ENCODE results near the gene TCF23.
"Not testable (repeated sequence)": the region's sequence is repeated elsewhere in the genome, so short reads cannot be mapped to it uniquely, and the experiment has no call there.

The TCF23 gene

DNA sequence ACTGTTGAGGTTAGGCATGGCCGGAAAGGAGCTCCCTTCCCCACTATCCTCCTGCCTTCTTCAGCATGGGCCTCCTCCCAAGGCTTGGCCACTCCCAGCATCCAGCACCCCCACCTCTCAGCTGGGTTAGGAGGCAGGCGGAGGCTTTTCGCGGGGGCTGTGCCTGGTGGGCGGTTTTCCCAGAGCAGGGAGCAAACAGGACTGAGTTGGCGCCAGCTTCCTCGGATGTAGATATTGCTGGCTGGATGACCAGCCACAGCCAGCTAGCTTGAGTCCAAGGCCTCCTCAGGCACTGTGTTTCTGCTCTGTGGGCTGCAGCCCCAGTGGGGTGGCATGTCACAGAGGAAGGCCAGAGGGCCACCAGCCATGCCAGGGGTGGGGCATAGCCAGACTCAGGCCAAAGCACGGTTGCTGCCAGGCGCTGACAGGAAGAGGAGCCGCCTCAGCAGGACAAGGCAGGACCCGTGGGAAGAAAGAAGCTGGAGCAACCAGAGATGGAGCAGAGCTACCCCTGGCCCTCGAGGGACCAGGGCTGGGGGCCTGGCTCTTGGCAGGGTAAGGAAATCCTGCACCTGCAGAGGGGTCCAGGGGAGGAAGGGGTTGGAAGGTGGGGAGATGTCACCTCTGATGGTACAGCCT lies at the start of gene TCF23:
Gene TCF23, plus strand, starts transcription at position 204 of the 639 bp plus-strand sequence. Its CDS starts 130 bp downstream, at position 334.
- no peak for DNase-seq (ENCODE audit: low read depth)

DNA sequence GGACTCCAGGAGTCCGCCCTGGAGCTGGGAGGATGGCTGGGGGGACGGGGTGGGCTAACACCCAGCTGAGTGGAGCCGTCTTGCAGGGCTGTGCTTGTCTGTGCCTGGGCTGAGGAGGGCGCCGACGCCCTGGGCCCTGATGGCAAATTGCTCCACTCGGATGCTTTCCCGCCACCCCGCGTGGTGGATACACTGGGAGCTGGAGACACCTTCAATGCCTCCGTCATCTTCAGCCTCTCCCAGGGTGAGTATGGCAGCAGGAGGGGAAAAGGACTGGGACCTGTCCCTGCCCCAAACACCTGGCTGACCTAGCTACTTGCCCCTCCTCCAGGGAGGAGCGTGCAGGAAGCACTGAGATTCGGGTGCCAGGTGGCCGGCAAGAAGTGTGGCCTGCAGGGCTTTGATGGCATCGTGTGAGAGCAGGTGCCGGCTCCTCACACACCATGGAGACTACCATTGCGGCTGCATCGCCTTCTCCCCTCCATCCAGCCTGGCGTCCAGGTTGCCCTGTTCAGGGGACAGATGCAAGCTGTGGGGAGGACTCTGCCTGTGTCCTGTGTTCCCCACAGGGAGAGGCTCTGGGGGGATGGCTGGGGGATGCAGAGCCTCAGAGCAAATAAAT lies 49.4 kb upstream of the TCF23 start:
- DNase-seq (ENCODE audit: low read depth), result no peak

DNA sequence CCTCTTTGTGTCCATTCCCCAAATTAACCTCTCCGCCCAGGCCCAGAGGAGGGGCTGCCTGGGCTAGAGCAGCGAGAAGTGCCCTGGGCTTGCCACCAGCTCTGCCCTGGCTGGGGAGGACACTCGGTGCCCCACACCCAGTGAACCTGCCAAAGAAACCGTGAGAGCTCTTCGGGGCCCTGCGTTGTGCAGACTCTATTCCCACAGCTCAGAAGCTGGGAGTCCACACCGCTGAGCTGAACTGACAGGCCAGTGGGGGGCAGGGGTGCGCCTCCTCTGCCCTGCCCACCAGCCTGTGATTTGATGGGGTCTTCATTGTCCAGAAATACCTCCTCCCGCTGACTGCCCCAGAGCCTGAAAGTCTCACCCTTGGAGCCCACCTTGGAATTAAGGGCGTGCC lies 48.8 kb upstream of the TCF23 start:
- no peak for DNase-seq (ENCODE audit: low read depth)

DNA sequence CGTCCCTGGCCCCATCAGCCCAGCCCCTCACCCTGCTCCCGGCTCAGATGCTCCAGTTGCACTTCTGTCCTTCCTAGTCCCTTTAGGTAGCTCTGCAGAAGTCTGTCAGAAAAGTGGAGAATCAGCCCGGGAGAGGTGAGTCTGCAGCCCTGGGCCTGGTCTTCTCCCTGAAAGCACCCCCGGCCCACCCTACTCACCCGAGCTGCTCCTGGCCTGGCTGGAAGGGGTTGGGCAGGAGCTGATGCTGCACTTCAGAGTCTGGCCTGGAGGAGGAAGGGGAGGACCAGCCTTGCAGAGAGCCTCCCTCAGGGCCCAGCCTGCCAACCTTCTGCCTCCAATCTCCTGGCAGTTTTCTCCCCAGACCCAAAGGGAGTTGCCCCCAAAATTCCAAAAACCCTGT lies 46.5 kb upstream of the TCF23 start:
- DNase-seq (ENCODE audit: low read depth), result no peak

DNA sequence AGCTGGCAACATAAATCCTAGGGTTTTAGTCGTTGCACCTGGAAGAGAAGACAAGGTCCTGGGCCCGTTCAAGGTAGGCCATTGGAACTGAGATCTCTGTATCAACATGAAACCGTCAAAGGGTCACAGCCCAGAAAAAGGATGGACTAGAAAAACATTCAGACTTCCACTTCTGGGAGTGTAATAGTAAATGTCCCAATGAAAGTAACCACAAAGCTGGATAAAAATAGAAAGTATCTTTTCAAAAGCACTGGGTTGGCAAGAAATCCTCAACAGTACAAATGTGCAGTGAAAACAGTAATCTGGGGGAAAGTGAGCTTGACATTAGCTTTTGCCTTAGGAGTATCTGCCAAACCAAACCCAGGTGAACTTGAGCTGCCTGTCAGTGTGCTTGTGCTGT lies 42.8 kb upstream of the TCF23 start:
- no peak for DNase-seq (ENCODE audit: low read depth)

DNA sequence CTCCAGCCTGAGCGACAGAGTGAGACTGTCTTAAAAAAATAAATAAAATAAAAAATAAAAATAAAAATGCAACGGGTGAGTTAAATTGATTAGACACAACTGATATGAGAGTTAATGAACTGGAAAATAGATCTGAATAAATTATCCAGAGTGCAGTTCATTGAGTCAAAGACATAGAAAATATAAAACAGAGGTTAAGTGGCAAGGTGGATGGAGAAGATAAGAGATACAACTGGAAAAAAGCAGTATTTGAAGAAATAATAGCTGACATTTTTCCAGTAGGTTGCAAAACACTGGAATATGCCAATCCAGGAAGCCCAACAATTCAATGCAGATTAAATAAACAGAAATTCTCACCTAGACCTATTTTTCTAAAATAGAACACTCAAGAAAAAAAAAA lies 40.6 kb upstream of the TCF23 start:
- DNase-seq (ENCODE audit: low read depth), result no peak

DNA sequence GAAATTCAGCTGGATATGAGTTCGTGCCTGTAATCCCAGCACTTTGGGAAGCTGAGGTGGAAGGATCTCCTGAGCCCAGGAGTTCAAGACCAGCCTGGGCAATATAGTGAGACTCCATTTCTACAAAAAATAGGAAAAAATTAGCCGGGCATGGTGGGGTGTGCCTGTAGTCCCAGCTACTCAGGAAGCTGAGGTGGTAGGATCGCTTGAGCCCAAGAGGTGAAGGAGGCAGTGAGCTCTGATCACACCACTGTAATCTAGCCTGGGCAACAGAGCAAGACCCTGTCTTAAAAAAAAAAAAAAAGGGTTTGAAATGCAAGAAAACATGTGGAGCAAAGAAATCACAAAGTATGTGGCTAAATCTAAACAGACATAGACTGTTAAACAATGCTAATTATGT lies 39.7 kb upstream of the TCF23 start:
- DNase-seq (ENCODE audit: low read depth), result no peak

DNA sequence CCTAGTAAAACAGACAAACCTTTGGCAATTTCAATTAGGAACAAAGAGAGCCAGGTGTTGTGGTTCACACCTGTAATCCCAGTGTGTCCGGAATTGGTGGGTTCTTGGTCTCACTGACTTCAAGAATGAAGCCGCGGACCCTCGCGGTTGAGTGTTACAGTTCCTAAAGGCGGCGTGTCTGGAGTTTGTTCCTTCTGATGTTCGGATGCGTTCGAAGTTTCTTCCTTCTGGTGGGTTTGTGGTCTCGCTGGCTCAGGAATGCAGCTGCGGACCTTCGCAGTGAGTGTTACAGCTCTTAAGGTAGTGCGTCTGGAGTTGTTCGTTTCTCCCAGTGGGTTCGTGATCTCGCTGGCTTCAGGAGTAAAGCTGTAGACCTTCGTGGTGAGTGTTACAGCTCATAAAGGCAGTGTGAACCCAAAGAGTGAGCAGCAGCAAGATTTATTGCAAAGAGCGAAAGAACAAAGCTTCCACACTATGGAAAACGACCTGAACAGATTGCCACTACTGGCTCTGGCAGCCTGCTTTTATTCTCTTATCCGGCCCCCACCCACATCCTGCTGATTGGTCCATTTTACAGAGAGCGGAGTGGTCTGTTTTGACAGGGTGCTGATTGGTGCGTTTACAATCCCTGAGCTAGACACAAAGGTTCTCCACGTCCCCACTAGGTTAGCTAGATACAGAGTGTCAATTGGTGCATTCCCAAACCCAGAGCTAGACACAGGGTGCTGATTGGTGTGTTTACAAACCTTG lies 38.0 kb upstream of the TCF23 start:
- not testable (repeated sequence) for DNase-seq (ENCODE audit: low read depth)

DNA sequence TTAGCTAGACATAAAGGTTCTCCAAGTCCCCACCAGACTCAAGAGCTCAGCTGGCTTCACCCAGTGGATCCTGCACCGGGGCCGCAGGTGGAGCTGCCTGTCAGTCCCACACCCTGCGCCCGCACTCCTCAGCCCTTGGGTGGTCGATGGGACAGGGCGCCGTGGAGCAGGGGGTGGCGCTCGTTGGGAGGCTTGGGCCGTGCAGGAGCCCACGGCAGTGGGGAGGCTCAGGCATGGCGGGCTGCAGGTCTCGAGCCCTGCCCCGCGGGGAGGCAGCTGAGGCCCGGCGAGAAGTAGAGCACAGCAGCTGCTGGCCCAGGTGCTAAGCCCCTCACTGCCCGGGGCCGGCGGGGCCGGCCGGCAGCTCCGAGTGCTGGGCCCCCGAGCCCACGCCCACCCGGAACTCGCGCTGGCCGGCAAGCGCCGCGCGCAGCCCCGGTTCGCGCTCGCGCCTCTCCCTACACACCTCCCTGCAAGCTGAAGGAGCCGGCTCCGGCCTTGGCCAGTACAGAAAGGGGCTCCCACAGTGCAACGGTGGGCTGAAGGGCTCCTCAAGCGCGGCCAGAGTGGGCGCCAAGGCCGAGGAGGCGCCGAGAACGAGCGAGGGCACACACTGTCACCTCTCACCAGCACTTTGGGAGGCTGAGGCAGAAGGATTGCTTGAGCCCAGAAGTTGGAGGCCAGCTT lies 37.3 kb upstream of the TCF23 start:
- DNase-seq (ENCODE audit: low read depth), result not testable (repeated sequence)

DNA sequence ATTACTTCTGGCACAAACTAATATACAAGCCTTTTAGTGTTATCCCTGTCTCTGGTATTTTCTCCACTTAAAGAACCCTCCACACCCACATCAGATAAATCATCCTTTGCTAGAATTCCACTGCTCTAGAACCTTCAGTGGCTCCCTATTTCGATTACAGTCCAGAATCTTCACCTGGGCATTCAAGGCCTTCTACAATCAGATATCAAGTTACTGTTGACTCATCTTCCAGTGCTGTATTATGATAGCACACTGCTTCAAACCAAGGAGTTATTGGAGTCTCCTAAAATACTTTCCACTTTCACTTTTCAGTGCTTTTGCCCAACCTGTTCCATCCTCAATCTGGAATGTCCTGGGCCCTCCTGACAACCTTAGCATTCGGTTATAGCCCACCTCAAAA lies 33.3 kb upstream of the TCF23 start:
- DNase-seq (ENCODE audit: low read depth), result no peak

DNA sequence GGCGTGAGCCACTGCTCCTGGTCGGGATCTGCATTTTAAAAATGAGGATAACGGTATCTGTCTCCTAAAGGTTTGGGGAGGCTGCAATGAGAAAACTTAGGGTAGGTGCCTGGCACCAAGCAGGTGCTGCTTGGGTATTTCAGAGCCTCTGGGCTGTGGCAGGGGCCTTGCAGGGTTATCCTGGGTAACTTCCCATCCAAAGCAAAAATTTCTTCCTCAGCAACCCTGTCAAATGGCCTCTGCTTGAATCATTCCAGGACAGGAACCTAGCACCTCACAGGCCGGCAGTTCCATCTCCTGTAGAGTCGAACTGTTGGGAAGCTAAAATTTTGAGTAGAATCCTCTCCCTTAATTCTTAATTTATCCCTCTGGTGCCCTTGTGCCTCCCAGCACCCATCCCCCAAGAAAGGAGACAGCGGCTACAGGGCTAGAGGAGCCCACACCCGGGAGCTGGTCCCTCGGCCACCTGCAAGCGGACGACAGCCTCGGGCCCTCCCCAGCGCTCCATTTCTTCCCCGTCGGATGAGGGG lies 30.7 kb upstream of the TCF23 start:
- no peak for DNase-seq (ENCODE audit: low read depth)

DNA sequence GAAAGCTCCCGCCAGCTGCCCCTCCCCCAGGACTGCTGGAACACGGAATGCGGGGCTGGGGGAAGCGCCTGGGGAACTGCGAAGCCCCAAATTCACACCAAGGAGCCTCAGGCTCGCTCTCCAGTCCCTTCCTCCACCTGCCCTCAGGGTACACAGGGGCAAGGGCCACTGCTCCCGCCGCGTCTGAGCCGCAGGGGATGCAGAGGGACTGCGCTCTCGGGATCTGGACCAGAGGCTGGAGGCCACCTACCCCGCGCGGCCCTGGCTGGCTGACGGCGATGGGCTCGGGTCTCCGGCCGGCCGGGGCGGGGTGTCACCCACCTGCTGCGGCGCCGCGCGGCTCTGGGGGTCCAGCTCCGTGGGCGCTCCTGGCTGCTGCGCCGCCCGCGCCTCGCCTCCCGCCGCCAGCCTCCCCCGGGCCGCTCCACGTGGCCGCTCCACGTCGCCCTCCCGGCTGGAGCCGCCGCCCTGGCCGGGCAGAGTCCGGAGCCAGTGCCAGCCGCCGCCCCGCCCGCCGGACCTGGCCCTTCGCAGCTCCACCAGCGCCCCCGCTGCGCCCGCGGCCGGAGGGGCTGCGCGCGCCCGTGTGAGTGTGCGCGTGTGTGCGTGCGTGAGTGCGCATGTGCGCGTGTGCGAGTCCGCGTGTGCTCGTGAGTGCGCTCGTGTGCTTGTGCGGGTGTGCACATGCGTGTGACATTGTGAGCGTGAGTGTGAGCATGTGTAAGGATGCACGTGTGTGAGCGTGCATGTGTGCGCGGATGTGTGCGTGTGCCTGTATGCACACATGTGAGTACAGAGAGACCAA lies 30.1 kb upstream of the TCF23 start, which contains the start of gene CGREF1:
Gene CGREF1, minus strand, starts transcription at position 604 of the 805 bp plus-strand sequence. CDS start 14,762 bp downstream, outside the sequence.
- no peak for DNase-seq (ENCODE audit: low read depth)

DNA sequence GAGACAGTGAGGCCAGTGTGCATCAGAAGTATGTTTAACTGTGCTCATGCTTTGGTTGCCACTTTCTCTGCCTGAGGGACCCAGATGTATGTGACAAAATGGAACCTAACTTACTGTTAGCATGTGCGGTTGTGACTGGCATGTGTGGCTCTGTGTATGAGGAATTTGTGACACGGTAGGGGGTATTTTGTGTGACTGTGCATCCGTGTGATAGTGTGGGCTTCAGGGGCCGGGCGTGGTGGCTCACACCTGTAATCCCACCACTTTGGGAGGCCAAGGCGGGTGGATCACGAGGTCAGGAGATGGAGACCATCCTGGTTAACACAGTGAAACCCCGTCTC lies 29.5 kb upstream of the TCF23 start:
- DNase-seq (ENCODE audit: low read depth), result not testable (repeated sequence)

DNA sequence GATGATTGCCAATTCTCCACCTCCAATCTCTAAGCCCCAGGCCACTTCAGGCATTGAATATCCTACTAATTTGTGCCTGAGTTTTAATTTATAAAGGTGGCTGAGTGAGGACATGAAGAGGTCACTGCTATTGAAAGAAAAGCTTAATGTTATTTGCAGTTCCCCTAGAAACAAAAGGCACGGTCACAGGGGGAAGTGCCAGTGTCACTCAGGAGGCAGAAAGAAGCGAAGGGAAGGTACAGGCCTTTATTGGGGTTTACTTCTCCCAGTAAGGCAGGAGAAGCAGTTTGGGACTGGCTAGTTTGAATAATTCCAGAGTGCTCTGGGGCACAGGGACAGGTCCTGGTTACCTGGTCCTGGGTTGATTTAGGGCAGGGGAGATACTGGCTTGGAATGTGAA lies 26.9 kb upstream of the TCF23 start:
- no peak for DNase-seq (ENCODE audit: low read depth)

DNA sequence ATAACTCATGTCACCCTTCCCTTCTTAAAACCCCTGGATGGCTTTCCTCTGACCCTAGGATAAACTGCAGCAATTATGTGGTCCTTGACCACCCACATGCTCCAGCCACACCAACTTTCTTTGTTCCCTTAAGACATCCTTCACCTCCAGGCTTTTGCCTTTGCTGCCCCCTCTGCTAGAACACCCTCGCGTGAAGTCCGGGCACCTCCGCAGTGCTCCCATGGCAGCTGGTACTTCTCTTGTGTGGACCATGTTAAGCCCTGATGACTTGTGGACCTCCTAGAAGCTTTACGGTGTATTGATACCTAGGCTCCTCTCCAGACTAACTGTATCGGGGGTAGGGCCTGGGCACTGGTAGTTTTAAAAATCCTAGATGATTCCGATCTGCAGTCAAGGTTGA lies 26.0 kb upstream of the TCF23 start:
- no peak for DNase-seq (ENCODE audit: low read depth)

DNA sequence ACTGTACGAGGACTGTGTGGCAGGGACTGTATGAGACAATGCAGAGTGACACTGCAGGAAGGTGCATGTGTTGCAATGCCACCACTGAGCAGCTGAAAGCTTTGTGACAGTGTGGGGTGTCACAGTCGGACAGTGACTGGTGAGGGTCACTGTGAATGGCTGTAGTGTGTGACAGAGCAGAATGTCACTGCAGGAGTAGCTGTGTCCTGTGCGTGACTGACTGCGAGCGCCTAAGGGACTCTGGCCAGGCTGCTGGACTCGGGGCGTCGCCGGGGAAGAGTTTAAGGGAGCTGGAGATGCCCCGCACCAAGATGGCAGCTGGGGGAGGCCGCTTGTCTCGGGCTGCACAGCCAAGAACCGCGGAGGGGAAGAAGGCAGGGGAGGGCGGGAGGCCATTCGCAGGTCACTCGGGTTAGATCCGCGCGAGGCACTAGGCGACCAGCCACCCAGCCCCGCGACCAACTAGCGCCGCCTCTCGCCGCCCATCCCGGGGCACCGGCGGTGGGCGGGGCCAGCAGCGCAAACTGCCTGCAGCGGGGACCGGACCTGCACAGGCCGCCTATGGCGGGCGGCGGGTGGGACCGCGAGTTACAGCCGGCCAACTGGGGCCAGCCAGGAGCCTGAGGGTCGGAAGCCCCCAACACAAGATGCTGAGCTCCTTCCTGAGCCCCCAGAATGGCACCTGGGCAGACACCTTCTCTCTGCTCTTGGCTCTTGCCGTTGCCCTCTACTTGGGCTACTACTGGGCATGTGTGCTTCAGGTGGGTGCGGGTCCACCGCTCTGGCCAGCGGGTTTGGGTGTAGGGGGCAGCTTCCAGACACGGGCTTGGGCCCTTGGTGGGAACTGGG lies 25.3 kb upstream of the TCF23 start, which contains the start of gene ABHD1:
Gene ABHD1, plus strand, starts transcription at position 514 of the 849 bp plus-strand sequence. Its CDS starts 134 bp downstream, at position 648.
- DNase-seq (ENCODE audit: low read depth), result no peak

DNA sequence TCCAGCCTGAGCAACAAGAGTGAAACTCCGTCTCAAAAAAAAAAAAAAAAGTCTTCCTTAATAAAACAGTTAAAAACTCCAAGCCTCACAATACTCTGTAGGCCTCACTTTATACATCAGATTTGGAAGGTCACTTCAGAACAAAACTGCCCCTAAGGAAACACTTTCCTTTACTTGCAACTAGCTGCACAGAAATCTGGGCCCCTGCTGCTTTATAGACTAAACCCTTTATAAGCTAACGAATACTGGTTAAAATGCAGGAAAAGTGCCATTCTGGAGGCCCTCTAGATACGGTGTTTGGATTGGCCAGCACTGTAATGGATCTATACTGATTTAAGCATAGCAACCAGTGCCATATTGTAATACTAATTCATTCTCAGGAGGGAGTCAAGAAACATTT lies 23.7 kb upstream of the TCF23 start:
- DNase-seq (ENCODE audit: low read depth), result no peak

DNA sequence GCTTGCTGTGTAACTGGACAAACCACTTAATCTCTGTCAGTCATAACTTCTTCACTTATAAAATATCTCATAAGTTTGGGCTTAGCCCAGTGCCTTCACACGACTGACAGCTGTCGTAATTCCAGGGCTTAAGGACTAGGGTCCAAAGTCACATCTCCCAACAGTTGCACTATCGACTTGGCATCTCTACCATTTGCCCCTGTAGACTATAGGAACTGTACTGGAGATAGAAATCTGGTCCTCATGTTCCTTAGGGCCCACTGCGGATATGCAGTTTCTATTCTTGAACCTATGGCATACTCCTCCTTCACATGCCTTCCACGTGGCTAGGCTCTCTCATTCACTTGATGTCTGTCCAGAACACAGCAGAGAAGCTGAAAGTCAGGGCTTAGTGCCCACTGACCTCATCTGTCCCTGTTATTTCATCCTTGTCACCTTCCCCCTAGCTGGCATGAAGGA lies 22.5 kb upstream of the TCF23 start:
- no peak for DNase-seq (ENCODE audit: low read depth)

DNA sequence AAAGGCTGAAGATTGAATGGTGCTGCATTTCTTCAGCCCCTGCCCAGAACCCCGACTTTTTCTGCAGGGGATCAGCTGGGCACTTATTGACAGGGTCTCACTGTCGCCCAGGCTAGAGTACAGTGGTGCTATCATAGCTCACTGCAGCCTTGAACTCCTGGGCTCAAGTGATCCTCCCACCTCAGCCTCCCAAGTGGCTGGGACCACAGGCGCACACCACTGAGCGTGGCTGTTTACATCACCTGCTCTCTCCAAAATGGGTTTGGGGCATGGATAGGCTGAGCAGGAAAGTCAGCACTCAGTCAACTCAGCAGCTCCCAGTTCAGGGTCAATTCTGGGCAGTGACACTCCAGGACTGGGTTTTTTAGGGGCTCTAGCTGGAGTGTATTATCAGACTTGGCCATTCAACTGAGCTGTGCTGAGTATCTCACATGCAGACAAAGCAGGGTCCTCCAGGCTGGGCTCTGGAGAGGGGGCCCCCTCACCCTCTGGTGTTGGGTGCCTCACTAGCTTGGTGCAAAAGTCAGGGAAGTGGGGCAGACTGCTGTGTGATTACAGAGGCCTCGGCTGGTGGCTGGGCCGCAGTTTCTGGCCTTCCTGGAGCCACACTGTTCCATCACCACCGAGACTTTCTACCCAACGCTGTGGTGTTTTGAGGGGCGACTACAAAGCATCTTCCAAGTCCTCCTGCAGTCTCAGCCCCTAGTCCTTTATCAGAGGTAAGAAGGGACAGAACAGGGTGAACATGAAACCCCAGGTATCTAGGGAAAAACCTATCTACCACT lies 20.7 kb upstream of the TCF23 start:
- no peak for DNase-seq (ENCODE audit: low read depth)

Data from stimulated activated CD8-positive, alpha-beta memory T cell treated with anti-CD3 and anti-CD28 coated beads, Interleukin-7, amount 100 ng/mL, for 24 hours (primary cell).